Effector memory CD4-positive, alpha-beta T cell (primary cell): ENCODE data around the gene CDC42EP1.
"Not testable (repeated sequence)": the region's sequence is repeated elsewhere in the genome, so short reads cannot be mapped to it uniquely, and the experiment has no call there.

ENCODE experiments used
- DNase-seq, 3 donors: peaks; one replicate each; pipeline ENCODE4 v3.0.0-alpha.2; 2020
- H3K27ac ChIP-seq: 2 replicates; pipeline ENCODE4 v1.7.0; 2013; ENCODE audit warnings: mild to moderate bottlenecking, low read length, moderate library complexity; ENCODE audit not compliant: insufficient read depth, poor library complexity, severe bottlenecking
- H3K27me3 ChIP-seq: replicated peaks from 2 replicates; pipeline ENCODE4 v1.7.0; 2013; ENCODE audit warnings: mild to moderate bottlenecking, low read length; ENCODE audit not compliant: insufficient read depth, control insufficient read depth, poor library complexity, severe bottlenecking
- H3K36me3 ChIP-seq: 2 replicates; pipeline ENCODE4 v1.7.0; 2013; ENCODE audit warnings: mild to moderate bottlenecking, low read length, moderate library complexity; ENCODE audit not compliant: control insufficient read depth, insufficient read depth
- H3K4me1 ChIP-seq: 2 replicates; pipeline ENCODE4 v1.7.0; 2013; ENCODE audit warnings: low read length, mild to moderate bottlenecking; ENCODE audit not compliant: control insufficient read depth, insufficient read depth, poor library complexity, severe bottlenecking
- H3K4me3 ChIP-seq: 2 replicates; pipeline ENCODE4 v1.7.0; 2013; ENCODE audit warnings: low read length, low read depth, mild to moderate bottlenecking; ENCODE audit not compliant: insufficient read depth, poor library complexity, severe bottlenecking
- H3K9me3 ChIP-seq: 2 replicates; pipeline ENCODE4 v1.7.0; 2013; ENCODE audit warnings: mild to moderate bottlenecking, low read length, moderate library complexity; ENCODE audit not compliant: control insufficient read depth

Gene CDC42EP1

DNA sequence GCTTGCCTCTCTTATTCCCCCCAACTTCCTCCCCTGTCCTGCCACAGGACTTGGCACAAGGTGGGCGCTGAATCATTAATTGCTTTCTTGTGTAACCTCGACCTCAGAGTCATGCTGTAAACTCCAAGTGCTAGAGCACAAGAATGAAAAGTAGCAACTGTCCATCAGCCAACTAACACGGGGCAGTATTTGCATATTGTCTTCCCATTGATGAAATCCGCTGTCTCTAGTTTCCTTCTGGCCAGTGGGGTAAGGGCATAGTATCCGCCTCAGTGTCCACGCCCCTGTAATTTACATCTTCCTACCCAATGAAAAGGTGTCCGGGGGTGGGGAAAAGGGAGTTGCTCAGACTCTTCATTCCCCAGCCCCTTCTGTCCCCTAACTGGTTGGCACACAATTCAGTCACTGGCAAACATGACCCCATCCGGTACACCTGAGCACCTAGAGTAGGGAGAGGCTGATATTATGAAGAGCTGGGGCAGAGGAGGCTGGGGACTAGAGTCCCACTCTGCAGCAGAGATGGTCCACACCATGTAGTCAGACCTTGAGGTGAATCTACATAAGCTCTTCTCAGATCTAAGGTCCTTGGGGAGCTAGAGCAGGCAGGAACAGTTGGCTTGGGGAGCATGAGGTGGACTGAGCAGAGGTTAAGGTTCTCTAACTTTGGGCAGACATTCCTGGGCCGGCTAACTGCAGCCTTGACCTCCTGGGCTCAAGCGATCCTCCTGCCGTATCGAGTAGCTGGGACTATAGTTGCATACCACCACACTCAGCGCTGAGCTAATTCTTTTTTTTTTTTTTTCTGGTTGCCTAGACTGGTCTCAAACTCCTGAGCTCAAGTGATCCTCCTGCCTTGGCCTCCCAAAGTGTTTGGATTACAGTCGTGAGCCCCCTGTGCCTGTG is 41.5 kb downstream of the CDC42EP1 start:
- peaks cover 13% of the 10 kb centered on the region for H3K4me1 ChIP-seq
- H3K27me3 ChIP-seq = no peaks in the 10 kb centered on the region
- DNase-seq = no peak
- no peak overlapping the region for H3K4me3 ChIP-seq
- no peak overlapping the region for H3K27ac ChIP-seq
- no peaks in the 10 kb centered on the region for H3K36me3 ChIP-seq
- H3K9me3 ChIP-seq = no peaks in the 10 kb centered on the region

DNA sequence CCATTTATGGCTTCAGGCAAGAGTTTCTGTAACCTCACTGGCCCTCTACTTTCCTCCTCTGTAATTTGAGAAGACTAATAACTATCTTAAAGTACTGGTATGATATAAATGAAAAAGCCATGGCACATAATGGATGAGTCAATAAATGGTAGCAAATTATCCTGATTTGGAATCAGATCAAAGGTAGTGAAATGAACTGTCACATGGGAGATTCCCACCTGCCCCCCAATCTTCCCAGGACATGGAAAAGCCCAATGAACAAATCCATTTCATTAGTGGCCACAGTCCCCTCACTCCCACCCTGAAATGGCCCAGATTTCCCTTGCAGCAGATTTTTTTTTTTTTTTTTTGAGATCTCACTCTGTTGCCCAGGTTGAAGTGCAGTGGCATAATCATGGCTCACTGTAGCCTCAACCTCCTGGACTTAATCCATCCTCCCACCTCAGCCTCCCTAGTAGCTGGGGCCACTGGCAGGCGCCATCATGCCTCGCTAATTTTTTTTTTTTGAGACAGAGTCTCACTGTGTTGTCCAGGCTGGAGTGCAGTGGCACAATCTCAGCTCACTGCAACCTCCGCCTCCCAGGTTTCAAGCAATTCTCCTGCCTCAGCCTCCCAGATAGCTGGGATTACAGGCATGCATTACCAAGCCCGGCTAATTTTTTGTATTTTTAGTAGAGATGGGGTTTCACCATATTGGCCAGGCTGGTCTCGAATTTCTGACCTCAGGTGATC is 42.4 kb downstream of the CDC42EP1 start:
- not testable (repeated sequence) for H3K9me3 ChIP-seq, H3K27ac ChIP-seq, H3K36me3 ChIP-seq, H3K4me3 ChIP-seq, H3K27me3 ChIP-seq, DNase-seq
- peaks cover 15% of the 10 kb centered on the region for H3K4me1 ChIP-seq

DNA sequence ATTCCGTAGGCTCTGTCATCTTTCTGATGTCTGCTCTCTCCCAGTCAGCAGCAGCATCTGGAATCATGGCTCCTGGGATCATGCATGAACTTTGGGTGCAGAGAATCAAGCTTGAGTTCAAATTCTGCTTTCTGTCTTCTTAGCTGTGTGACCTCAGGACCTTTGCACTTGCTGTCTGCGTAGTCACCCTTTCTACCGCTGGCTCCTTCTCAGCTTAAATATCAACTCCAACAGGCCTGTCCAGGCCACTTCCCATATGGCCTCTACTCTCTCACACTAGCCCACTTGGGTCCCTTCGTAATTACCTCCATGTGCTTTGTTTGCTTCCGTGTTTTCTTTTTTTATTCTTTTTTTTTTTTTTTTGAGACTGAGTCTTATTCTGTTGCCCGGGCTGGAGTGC is 43.8 kb downstream of the CDC42EP1 start:
- no peak for DNase-seq
- no peak overlapping the region for H3K4me3 ChIP-seq
- H3K27ac ChIP-seq = no peak overlapping the region
- no peaks in the 10 kb centered on the region for H3K27me3 ChIP-seq
- peaks cover 20% of the 10 kb centered on the region for H3K4me1 ChIP-seq
- no peaks in the 10 kb centered on the region for H3K36me3 ChIP-seq
- no peaks in the 10 kb centered on the region for H3K9me3 ChIP-seq

DNA sequence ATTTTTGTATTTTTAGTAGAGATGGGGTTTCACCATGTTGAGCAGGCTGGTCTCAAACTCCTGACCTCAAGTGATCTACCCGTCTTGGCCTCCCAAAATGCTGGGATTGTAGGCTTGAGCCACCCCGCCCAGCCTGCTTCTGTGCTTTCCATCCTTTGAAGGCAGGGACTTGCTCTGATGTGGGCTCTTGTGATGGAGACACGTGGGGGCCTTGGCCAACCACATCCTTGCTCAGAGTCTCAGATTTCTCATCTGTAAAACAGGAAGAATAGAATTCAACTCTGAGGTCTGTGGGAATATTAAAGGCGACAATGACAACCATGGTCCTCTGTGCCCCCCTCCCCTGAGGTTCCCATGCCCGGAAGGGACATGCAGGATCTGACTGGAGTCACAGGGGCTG is 44.6 kb downstream of the CDC42EP1 start:
- no peaks in the 10 kb centered on the region for H3K27me3 ChIP-seq
- peak; percentile 50 to 62 (median 60) for DNase-seq
- H3K36me3 ChIP-seq = no peaks in the 10 kb centered on the region
- peaks cover 28% of the 10 kb centered on the region for H3K4me1 ChIP-seq
- H3K27ac ChIP-seq = peak overlapping the region; percentile 43
- H3K9me3 ChIP-seq = no peaks in the 10 kb centered on the region
- no peak overlapping the region for H3K4me3 ChIP-seq

DNA sequence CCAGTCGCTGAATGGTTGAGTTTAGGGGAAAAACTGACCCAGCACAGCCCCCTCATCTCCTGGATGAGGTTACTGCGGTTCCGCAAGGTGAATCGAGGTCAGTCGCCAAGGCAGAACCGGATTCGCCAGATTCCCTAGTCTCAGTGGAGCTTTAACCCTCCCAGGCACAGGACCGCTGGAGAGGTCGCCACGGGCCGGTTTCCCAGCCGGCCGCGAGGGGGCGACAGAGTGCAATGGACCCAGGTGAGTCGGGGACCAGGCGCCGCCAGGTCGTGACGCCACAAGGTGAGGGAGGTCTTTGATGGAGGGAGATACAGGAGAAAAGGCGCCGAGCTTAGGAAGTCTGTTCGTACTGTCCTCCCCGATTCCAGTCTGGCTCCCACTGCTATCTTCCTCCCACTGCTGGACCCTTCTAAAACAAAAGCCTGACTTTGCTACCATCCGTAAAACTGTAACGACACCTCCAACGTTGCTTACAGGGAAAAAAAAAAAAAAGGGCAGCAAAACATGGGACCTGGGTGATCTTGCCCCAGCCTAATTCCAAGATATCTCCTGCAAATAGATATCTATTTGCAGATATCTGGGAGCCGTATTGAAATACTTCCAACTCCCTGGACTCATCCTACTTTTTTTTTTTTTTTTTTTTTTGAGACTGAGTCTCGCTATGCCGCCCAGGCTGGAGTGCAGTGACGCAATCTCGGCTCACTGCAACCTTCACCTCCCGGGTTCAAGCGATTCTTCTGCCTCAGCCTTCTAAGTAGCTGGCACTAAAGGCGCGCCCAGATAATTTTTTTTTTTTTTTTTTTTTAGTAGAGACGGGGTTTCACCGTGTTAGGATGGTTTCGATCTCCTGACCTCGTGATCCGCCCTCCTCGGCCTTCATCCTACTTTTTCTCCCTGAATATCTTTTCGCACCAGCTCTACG is 47.0 kb downstream of the CDC42EP1 start:
- no peaks in the 10 kb centered on the region for H3K27me3 ChIP-seq
- H3K27ac ChIP-seq = peak overlapping the region; percentile 88
- H3K9me3 ChIP-seq = no peaks in the 10 kb centered on the region
- H3K36me3 ChIP-seq = no peaks in the 10 kb centered on the region
- H3K4me3 ChIP-seq = peak overlapping the region; percentile 11
- H3K4me1 ChIP-seq = peaks cover 40% of the 10 kb centered on the region
- DNase-seq = peak; percentile 70 to 89 (median 81)

DNA sequence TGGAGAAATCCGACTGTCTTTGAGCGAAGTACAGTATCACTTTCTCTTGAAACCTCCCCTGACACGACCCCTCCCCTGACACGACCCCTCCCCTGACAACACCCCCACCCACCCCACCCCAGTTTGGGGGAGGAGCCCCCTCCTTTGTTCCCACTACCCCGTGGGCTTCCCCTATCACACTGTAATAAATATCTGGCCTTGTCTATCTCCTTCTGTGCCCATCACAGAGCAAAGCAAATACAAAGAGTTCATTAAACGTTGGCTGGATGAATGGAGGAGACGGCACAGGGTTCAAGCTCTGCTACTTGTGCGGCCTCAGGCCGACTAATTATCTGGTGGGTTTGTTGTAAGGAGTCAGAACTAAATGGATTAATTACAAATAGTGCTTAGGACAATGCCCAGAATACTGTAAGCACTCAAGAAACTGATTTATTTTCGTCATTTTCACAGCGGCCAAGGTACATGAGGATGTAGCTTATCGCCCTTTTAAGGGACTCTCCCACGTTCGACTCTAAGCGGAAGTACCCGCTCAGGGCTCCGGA is 47.7 kb downstream of the CDC42EP1 start:
- Histone ChIP-seq H3K4me3 (no peak overlapping the region), H3K4me1 (peaks cover 40% of the 10 kb centered on the region), H3K36me3 (no peaks in the 10 kb centered on the region), H3K27ac (peak overlapping the region; percentile 88), H3K9me3 (no peaks in the 10 kb centered on the region), H3K27me3 (no peaks in the 10 kb centered on the region)
- peak in 2 of 3 donors; percentile 10 to 11 for DNase-seq

DNA sequence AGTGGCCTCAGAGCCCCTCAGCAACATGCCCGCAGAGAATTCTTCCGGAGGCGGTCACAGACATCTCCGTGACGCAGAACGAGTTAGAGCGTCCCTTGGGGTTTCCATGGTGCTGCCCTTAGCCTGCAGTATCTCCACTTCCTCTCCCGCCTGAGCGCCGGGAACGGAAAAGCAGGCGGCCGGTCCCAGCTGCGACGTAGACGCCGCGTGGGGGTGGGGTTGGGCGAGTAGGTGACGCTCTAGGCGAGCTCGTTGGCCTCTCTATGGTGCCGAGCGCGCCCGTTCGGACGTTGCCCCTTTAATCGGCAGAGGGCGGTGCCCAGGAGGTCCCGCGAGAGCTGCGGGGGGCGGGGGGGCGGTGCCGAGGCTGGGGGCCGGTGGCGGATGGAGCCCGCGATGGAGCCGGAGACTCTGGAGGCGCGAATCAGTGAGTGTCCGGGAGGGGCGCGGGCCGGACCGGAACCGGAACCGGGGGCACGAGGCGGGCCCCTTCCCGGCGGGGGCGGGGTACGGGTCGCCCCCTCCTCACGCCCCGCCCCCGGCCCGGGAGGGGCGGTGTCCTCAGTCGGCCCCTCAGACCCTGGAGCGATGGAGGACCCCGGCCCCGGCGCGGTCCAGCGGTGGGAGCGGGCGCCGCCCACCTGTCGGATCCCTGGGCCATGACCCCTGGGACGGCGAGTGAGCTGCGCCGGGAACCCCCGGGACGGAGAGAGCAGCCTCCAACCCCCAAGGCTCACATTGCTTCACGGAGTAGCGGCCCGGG is 48.4 kb downstream of the CDC42EP1 start, which contains the start of gene GGA1:
GGA1 (plus strand) TSS at position 358 of the 763 bp plus-strand sequence; CDS start at position 385, 27 bp downstream.
- Histone ChIP-seq H3K36me3 (peaks cover under 1% of the 10 kb centered on the region), H3K4me3 (peak within 1 kb of the TSS; percentile 71), H3K27me3 (no peaks in the 10 kb centered on the region), H3K9me3 (no peaks in the 10 kb centered on the region), H3K4me1 (peaks cover 40% of the 10 kb centered on the region), H3K27ac (peak within 1 kb of the TSS; percentile 88)
- DNase-seq = peak; percentile 96 to 98 (median 96)

DNA sequence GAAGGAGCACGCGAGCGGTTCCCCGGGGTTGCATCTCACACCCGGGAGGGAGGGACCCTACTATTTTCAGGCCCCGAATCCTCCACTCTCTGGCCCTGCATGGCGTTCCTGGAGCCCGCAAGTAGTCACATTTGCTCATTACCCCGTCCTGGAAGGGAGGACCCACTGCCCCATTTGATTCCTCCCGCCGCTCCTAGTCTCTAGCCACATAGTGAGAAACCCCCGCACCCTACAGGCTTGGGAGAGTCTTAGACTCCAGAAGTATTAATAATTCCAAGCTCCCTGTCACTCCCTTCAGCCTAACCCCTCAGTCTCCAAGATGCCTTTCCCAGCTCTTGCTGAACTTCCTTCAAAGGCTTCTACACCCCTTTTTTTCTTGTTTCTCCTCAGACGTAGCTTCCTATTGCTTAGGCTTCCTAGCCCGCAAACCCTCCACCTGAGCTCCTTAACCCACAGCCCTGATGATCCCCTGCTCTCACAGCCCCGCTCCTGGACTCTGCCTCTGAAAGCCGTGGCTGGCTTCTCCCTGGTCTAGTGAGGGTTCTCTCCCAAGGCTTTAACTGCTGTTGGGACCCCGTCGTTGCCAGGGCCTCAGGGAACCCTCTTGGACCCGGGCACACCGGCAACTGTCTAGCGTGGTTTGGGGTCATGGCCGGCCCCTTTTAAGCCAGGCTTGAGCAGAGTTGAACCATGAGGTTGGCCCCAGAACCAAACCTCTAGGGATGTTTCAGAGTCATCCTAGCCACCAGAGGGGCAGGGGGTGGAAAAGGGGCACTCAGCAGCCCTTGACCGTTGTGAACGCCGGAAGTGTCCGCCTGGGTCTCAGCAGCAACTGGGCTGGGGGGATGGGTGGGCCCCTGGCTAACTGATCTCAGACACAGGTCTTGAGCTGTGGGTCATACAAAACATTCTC is 49.2 kb downstream of the CDC42EP1 start:
- Histone ChIP-seq H3K9me3 (no peaks in the 10 kb centered on the region), H3K27ac (peak overlapping the region; percentile 88), H3K4me1 (peaks cover 40% of the 10 kb centered on the region), H3K4me3 (peak overlapping the region; percentile 71), H3K36me3 (peaks cover 8% of the 10 kb centered on the region), H3K27me3 (no peaks in the 10 kb centered on the region)
- no peak for DNase-seq
